Loucy (cell line): Measurements from ENCODE around the gene GNPNAT1.

Experiments
- H2AFZ ChIP-seq: fragments of 200-600 bp; sonication (generic); 2 replicates; pipeline ENCODE4 v1.6.0; 2016; ENCODE audit warnings: antibody characterized with exemption, mild to moderate bottlenecking, low read length, moderate library complexity
- H3F3A ChIP-seq: fragments of 200-600 bp; 2 replicates; pipeline ENCODE4 v1.6.0; 2016; ENCODE audit warnings: antibody characterized with exemption, low read depth, mild to moderate bottlenecking
- H3K27me3 ChIP-seq: fragments of 200-600 bp; sonication (generic); 2 replicates; pipeline ENCODE4 v1.6.1; 2014; ENCODE audit warnings: low read length, mild to moderate bottlenecking; ENCODE audit not compliant: insufficient read depth, poor library complexity, severe bottlenecking
- H3K36me3 ChIP-seq: fragments of 200-600 bp; sonication (generic); 2 replicates; pipeline ENCODE4 v1.6.1; 2016; ENCODE audit warnings: low read length; ENCODE audit not compliant: insufficient read depth
- H3K4me1 ChIP-seq: fragments of 200-600 bp; sonication (generic); 2 replicates; pipeline ENCODE4 v1.5.1; 2014; ENCODE audit warnings: low read length, mild to moderate bottlenecking; ENCODE audit not compliant: insufficient read depth, poor library complexity, severe bottlenecking
- H3K4me2 ChIP-seq: fragments of 200-600 bp; sonication (generic); 2 replicates; pipeline ENCODE4 v1.6.0; 2014; ENCODE audit warnings: antibody characterized with exemption, low read length, low read depth, mild to moderate bottlenecking; ENCODE audit not compliant: poor library complexity, severe bottlenecking
- H3K4me3 ChIP-seq: fragments of 200-600 bp; sonication (generic); 2 replicates; pipeline ENCODE4 v1.5.1; 2014; ENCODE audit warnings: low read length, mild to moderate bottlenecking, mixed read lengths; ENCODE audit not compliant: poor library complexity, severe bottlenecking
- H3K79me2 ChIP-seq: fragments of 200-600 bp; sonication (generic); 2 replicates; pipeline ENCODE4 v1.6.1; 2014; ENCODE audit warnings: low read length; ENCODE audit not compliant: insufficient read depth
- H3K9ac ChIP-seq: fragments of 200-600 bp; sonication (generic); 2 replicates; pipeline ENCODE4 v1.6.0; 2014; ENCODE audit warnings: mild to moderate bottlenecking, low read depth, low read length, moderate library complexity; ENCODE audit not compliant: poor library complexity, severe bottlenecking
- H3K9me2 ChIP-seq: fragments of 200-600 bp; sonication (generic); replicated peaks from 2 replicates; pipeline ENCODE4 v1.6.1; 2016; ENCODE audit warnings: low read depth, low read length, mixed read lengths
- H3K9me3 ChIP-seq: fragments of 200-600 bp; sonication (generic); 2 replicates; pipeline ENCODE4 v1.6.1; 2014; ENCODE audit warnings: mild to moderate bottlenecking, antibody characterized with exemption, low read length, low read depth; ENCODE audit not compliant: insufficient read depth
- H4K20me1 ChIP-seq: fragments of 200-600 bp; sonication (generic); 2 replicates; pipeline ENCODE4 v1.6.0; 2014; ENCODE audit warnings: antibody characterized with exemption, low read length, mild to moderate bottlenecking; ENCODE audit not compliant: insufficient read depth, poor library complexity, severe bottlenecking
- CTCF ChIP-seq: fragments of 200-600 bp; sonication (generic); conservative IDR thresholded peaks from 2 replicates; pipeline ENCODE4 v1.5.1; 2014; ENCODE audit warnings: mild to moderate bottlenecking, antibody characterized with exemption, low read length
- EZH2phosphoT487 ChIP-seq: fragments of 200-600 bp; IDR thresholded peaks from 2 replicates; pipeline ENCODE4 v1.6.1; 2018; ENCODE audit warnings: antibody characterized with exemption, mild to moderate bottlenecking, moderate library complexity, borderline replicate concordance

Gene GNPNAT1

DNA sequence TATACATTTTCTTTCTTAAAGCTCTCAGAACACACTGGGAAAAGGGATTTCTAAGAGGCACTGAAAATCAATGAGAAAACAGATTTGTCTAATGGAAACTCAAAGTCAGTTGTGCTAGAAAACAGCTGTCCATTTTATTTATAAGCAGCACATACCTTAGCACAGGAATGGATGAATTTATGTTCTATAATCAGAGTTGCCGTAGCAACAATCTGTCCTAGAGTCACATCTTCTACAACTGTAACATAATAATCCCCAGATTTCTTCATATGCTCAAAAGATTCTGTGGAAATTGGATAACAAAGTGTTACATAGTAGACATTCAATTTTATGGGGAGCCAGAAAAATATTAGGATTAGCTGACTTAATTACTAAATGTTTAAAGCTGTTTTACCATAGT is 9.8 kb downstream of the GNPNAT1 start:
- no peaks in the 10 kb centered on the region; the same call in 1 of the 2 replicates for H3K79me2 ChIP-seq
- H2AFZ ChIP-seq, result no peak overlapping the region
- H3K9me2 ChIP-seq, result no peaks in the 10 kb centered on the region
- H3K9ac ChIP-seq, result no peak overlapping the region
- H3K4me3 ChIP-seq, result no peak overlapping the region
- no peaks in the 10 kb centered on the region for H3K9me3 ChIP-seq
- no peaks in the 10 kb centered on the region for H3K27me3 ChIP-seq
- H3K4me1 ChIP-seq, result no peaks in the 10 kb centered on the region
- no peak overlapping the region for H3K4me2 ChIP-seq
- H4K20me1 ChIP-seq, result no peaks in the 10 kb centered on the region
- H3K36me3 ChIP-seq, result peaks cover 17% of the 10 kb centered on the region
- TF ChIP-seq EZH2phosphoT487 (no peak), CTCF (no peak)
- H3F3A ChIP-seq, result no peaks in the 10 kb centered on the region

DNA sequence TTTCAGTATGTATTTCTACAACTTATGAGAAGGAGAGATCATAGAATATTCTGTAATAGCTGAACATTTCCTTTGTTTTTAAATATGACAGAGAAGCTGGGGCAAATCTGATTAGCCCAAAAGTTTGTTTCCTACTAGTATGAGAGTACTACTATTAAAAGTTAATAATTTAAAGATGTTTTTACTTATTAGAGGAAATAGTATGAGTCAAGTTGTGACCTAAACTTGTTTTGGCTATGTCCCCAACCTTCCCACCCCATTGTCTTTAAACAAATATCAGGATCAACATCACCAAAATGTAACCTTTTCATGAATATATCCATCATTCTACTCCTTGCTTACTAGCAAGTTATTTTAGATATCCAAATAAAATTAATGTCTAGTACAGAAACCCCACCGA is 10.5 kb downstream of the GNPNAT1 start:
- TF ChIP-seq CTCF (no peak), EZH2phosphoT487 (no peak)
- peaks cover 19% of the 10 kb centered on the region for H3K36me3 ChIP-seq
- H3K4me3 ChIP-seq, result no peak overlapping the region
- H3K9me3 ChIP-seq, result no peaks in the 10 kb centered on the region
- no peak overlapping the region for H3K4me2 ChIP-seq
- no peak overlapping the region for H2AFZ ChIP-seq
- H3K4me1 ChIP-seq, result no peaks in the 10 kb centered on the region
- H3K27me3 ChIP-seq, result no peaks in the 10 kb centered on the region
- H3K9me2 ChIP-seq, result no peaks in the 10 kb centered on the region
- no peaks in the 10 kb centered on the region for H4K20me1 ChIP-seq
- no peaks in the 10 kb centered on the region for H3F3A ChIP-seq
- H3K9ac ChIP-seq, result no peak overlapping the region
- H3K79me2 ChIP-seq, result no peaks in the 10 kb centered on the region

GRCh38 chr14:52778702-52779101 is 12.7 kb downstream of the GNPNAT1 start:
- no peaks in the 10 kb centered on the region for H3K9me2 ChIP-seq
- no peaks in the 10 kb centered on the region for H3K27me3 ChIP-seq
- no peak overlapping the region for H2AFZ ChIP-seq
- TF ChIP-seq EZH2phosphoT487, result no peak
- TF ChIP-seq CTCF, result no peak
- H3K79me2 ChIP-seq, result no peaks in the 10 kb centered on the region
- no peak overlapping the region for H3K9ac ChIP-seq
- no peaks in the 10 kb centered on the region for H3K9me3 ChIP-seq
- no peaks in the 10 kb centered on the region for H4K20me1 ChIP-seq
- no peak overlapping the region for H3K4me2 ChIP-seq
- no peaks in the 10 kb centered on the region for H3K4me1 ChIP-seq
- no peak overlapping the region for H3K4me3 ChIP-seq
- peaks cover 39% of the 10 kb centered on the region for H3K36me3 ChIP-seq
- H3F3A ChIP-seq, result no peaks in the 10 kb centered on the region
